Raji (cell line): ENCODE measurements around the gene ZNF608.
A peak's percentile ranks its signal among the peaks of the same experiment; 100 is the strongest.

Experiments
- POLR2A ChIP-seq: IDR thresholded peaks from 2 replicates; pipeline ENCODE4 v1.6.1; 2011; ENCODE audit warnings: low read depth, low read length, control low read depth; ENCODE audit not compliant: insufficient read depth

ZNF608 gene

DNA sequence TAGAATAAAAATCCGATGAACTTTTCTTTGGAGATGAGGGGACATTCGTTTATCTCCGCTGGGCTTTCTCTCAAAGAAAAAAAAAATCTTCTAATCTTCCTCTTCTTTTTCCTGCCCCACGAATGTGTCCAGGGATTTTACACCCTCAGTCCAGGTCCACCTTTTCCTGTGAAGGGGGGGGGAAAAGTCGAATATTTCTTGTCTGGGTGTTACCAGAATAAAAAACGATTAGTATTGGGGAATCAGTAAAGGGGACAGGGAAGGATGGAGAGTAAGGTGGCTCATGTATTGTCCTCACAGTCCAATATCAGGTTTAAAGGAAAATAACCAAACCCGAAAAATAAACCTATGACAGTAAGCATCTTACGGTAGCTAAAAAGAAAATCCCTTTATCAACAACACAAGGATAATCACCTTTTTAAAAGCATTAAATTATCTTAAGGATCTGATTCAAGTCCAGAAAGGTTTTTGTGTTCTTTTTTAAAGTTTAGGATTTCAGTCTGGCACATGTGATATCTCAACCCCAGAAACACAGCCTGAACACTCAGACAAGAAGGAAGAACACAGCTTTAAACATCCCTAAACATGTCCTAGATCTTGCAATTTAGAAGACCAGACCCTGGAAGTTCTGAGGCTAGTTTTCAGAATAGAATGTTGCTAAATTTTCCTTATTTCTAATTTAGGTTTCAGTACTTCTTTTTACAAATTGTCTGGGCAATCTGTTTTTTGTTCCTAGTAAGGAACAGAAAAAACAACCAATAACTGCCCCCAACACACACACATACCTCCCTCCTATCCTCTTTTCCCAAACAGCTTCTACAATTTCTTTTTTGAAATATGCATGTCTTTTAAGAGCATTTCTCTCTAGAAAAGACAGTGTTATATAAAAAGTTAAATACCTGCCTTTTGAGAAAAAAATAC lies 1.2 kb downstream of the ZNF608 start:
- TF ChIP-seq POLR2A = no peak

DNA sequence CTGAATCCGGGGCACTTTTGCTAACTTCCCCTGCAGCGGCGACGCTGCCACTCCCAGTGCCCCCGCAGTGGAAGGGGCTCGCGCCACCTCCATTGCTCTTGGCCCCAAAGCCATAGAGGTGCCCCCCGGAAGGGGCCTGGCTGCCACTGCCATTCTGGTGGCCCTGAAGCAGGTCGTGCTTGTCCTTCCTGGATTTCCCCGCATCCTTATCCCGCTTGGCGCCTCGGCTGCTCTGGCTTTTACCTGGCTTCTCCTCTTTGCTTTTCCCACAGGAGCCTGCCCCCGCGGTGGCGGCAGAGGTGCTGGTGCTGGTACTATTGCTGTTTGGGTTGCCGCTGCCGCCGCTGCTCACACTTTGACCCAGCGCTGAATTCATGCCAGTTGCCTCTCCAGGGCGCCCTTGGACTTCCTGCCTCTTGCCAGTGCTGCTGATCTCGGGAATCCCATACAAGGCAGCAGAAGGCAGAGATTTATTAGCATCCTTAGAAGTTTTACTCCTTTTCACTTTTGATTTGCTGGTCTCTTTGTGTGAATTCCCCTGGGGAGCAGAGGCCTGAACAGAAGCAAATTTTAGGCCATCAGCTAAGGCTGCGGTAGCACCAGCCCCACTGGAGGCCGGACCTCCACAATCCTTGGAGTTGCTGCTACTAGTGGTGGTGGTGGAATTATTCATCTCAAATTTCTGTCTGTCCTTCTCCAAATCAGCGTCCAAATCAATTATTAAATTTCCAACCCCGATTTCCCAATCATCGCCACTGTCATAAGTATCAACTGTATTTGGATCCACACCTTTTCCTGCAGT lies 2.1 kb downstream of the ZNF608 start:
- no peak for TF ChIP-seq POLR2A

DNA sequence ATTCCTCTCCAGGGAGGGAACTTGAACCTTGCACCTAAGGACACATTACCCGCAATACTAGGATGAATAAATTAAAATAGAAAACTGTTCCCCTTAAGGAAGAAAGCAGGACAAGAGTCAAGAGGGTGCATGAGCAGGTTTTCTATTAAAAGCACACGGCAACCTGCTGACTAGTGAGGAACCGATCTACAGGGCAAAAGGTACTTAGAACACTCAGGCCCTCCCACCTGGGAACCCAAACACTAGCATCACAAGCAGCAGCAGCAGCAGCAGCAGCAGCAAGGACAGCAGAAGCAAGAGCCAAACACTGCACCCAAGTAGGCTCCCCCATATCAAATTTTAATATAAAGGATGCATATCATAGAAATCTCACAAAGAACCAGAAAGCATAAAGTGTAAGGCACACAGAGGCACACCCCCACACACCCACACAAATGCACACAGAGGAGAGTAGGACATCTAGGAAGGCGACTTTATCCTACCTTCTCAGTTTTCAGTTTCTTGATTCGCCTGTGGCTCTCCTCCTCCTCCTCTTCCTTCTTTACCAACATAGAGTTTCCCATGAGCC lies 2.8 kb downstream of the ZNF608 start:
- no peak for TF ChIP-seq POLR2A

DNA sequence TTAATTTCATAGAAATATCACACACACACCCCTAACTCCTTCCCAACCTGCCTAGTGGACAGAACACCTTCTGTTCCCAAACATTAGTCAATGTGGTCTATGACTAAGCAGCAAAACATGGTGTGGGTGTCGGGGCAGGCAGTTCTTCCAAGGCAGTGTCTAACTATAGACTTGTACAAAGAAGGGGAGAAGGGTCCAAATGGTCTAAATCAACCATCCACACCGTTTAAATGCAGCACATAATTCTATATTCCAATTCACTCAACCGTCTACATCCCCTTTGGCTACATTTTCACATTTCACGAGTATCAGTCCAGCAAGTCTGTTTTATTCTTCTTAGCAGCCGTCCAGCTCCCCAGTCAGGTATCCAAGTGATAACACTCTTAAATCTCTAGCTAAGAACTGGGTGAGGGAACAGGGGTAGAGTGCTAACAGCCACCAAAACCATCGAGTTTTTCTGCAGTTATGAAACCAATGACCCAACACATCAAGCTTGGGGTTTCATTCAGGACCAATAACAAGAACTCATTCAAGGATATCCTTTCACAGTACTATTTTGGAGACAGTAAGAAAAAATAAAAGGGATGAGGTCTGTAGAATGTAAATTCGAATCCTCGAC lies 3.3 kb downstream of the ZNF608 start:
- no peak for TF ChIP-seq POLR2A

DNA sequence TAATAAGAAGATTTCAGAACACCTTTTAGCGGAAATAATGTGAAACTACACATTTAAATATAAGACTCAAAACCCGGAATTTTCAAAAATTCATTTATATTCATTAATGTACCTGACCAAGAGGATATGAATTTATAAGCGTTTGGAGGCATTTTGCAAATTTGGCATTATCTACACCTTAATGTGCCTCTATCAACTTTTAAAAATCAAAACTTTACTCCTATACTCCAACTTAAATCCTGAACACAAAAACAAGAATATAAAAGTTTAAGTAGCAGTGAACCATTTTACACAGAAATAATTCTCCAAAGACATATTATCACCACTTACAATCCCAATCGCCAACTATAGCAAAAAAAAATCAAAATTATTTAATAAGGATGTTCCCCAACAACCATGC lies 3.9 kb downstream of the ZNF608 start:
- no peak for TF ChIP-seq POLR2A

DNA sequence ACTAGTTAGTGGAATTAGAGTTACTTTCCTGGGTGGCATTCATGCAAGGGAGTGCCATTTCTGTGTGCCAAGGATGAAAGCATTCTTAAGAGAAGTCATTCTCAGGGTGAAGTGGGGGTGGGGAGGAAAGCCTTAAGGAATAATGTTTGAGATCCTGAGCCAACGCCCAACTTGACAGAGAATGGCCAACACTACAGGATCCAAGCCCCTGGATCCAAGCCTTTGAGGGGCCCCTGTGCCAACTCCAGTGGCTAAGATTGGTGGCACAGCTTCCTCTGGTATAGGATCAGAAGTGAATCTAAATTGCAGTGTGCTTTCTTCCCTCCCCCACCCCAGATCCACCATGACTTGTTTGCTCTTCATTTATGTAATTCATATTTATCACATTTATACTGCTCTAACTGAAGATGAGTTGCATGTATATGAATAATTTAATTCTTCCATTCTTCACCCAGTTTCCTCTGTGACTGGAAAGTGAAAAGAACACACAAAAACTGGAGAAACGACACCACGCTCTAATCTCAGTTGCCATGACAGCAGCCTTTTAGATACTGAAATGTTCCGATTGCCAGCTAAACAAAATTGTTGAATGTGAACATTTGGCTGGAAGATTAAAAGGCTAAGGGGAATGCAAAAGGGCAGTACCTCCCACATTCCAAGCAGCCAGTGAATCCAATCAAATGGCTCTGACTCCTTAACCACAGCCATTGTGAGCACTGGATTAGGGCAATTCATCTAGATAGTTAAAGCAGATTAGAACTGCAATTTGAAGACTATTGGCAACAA lies 4.5 kb downstream of the ZNF608 start:
- TF ChIP-seq POLR2A = no peak

DNA sequence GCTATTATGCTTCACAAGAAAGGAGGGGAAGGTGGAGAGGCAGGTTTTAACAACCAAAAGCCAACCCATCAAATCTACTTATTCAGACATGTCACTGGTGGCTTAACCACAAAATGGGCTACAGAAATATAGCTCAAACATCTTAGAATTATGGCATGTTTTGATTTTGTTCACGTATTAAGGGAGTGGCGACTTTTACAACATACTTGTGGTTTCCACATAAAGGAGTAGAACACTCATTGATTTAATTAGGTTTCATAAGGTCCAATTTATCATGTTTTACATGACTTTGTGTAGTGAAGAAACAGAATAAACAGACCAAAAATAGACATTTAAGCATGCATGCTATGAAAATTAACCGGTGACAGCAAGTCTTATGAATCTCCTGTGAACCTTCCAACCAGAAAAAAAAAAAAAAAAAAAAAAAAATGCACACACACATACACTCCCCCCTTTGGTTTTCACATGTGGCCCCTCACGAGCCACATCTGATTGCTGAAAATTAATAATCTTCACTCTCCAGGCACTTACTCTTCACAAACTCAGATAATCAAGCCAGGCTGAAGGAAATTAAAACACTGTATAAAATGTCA lies 5.4 kb downstream of the ZNF608 start:
- TF ChIP-seq POLR2A = peak; percentile 41; the same call in 1 of the 2 replicates

DNA sequence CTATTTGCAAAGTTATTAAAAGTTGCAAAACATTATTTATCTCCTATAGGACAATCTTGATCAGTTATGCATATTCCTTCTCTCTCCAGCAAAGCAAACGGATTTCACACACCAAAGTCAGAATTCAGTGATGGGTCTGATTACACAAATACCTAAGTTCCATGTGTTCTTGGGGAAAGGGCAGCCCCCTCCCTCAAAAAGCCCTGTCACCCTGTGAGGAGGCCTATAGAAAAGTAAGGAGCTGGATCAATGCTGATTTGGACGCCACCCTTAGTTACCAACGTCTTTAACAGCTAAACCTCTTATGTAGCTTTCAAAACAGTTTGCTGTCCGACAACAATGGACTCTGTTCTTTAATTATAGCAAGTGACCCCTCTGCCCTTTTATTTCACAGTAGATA lies 6.4 kb downstream of the ZNF608 start:
- TF ChIP-seq POLR2A = no peak

DNA sequence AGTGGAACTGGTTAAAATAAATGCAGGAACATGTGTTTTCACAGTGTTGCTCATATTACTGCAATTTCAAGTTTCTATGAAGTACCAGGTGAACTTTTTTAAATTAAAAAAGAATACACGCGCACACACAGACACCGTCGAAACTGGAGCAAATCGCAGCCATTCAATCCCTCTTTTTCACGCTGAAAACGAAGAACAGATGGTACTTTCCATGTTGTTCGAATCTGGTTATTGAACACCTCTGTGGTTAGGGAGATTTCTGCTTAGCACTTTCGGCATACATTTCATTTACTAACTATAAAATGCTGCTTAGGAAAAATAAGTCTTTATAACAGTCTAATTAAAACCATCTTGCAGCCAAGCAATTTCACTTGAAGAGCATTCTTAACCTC lies 6.8 kb downstream of the ZNF608 start:
- no peak for TF ChIP-seq POLR2A

DNA sequence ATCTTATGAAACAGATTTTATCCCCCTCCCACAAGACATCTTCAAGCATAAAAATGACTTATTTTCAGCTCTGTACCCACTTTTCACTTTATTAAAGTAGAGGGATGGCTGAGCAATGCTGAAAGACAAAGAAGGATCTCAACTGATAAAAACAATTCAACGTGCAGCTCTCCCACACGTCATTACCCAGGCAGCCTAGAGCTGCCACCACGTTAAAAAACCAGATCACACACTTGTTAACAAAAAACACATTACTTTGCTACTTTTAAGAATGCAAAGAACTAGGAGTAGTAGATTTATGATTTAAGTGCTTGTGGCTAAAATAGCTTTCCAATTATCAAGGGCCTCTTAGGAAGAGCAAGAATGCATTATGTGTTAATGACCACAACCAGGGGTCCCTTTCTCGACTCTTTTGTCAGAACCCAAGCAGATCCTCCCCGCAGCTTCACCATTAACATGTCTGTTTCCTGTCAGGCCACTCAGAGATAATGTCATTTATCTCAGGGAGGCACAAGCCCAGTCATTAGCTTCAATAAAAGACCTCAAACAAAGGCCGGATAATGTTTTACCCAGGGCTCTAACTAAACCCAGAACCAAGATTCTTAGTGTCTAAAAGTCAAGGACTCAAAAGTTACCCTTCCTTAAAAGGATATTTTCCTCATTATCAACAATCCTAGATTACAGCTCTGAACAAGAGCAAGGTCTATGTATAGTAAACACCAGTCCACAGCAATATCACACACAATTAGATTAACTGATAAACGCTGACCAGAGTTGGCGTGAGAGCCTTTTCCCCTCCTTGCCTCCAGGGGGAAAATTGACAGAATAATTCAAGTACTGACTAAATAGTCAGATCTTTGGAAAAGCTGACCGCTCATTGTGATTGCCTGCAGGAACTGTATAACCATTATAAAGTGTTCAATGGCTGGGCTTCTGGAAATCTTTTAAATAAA lies 7.5 kb downstream of the ZNF608 start:
- TF ChIP-seq POLR2A = no peak

DNA sequence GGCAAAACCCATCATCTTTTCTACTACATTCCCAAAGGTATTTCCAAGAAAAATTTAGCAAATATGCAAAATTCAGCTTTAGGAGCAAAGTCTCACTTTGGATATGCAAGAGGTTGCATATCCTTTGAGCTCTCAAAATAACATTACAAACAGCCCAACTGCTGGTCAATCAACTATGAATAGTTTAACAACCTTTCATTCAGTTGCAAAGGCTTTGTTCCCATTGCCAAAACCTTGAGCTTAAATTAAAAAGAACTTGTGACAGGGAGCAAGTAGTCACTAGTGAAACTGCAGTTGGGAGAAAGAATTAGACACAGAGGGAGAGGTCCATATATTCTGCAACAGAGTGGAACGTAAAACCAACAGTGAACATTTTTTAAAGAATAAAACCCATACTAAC lies 8.8 kb downstream of the ZNF608 start:
- no peak for TF ChIP-seq POLR2A

DNA sequence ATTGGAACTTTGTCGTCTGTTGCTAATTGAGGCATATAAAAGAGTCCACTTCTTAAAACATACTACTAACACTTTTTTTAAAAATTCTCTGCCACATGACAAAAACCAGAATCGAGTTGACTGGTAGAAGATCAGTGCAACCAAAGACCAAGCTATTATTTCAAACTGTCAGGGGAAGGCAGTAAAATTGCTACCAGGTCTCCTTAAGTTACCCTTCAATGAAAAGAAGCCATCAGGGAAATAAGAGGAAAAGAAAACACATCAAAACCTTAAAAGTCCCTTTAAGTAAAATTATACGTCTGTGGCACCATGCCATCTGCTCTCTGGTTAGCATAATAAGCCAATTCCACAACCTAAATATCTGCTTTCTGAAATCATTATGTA lies 9.6 kb downstream of the ZNF608 start:
- no peak for TF ChIP-seq POLR2A

DNA sequence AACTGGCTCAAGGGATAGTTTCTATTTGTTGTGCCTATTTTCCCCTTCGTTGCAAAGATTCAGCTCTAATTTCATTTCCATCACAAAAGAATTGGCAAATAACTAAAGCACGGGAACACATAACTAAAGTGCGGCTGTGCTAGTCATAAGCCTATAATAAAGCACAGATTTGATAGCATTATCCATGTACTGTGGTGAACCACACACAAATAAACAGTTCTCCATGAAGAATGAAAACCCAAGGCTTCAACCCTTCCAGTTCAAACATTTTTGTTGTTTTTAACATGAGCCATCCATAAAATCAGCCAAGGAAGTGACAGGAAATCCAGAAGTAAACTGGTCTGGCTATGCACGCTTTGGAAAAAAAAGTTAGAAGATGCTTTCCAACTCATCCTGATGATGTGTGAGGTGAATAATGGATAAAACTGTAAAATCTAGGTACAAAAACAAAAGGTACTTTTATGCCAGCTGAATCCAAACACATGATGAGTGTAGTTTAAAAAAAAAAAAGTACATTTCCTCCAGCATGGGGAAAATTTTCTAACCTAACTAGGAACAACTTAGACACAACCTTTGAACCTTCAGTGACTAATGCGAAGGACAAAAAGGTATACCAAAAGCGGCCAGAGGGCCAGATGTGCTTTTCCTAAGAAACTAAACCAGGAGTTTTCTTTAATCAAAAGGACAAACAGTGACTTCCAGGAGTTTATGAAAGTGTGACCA lies 10.2 kb downstream of the ZNF608 start:
- TF ChIP-seq POLR2A = no peak
